Measurements from ENCODE around the gene APOL6.

APOL6 gene

GRCh38 chr22:35648066-35649025 is at the start of gene APOL6:
Gene APOL6 (plus strand): TSS chr22:35648446. CDS start chr22:35656426, 7,980 bp downstream.
- Histone ChIP-seq H3K36me3 (ENCODE audit: control insufficient read depth, insufficient read depth, low read length) (no peaks in the 10 kb centered on the region), H3K4me3 (ENCODE audit: low read depth, low read length) (no peak within 1 kb of the TSS), H3K27me3 (ENCODE audit: control insufficient read depth, insufficient read depth, low read length) (no peaks in the 10 kb centered on the region), H3K4me1 (ENCODE audit: control insufficient read depth, insufficient read depth, low read length) (peaks cover 3% of the 10 kb centered on the region), H3K9ac (ENCODE audit: low read depth, low read length) (peak within 1 kb of the TSS; percentile 55), H3K9me3 (ENCODE audit: control insufficient read depth, insufficient read depth, low read length) (no peaks in the 10 kb centered on the region)

- Histone ChIP-seq H3K27me3 (ENCODE audit: control insufficient read depth, insufficient read depth, low read length) (no peaks in the 10 kb centered on the region), H3K4me1 (ENCODE audit: control insufficient read depth, insufficient read depth, low read length) (no peaks in the 10 kb centered on the region), H3K36me3 (ENCODE audit: control insufficient read depth, insufficient read depth, low read length) (no peaks in the 10 kb centered on the region), H3K9me3 (ENCODE audit: control insufficient read depth, insufficient read depth, low read length) (no peaks in the 10 kb centered on the region), H3K4me3 (ENCODE audit: low read depth, low read length) (no peak overlapping the region), H3K9ac (ENCODE audit: low read depth, low read length) (no peak overlapping the region)
Observed at GRCh38 chr22:35599364-35599763, 48.9 kb upstream of the APOL6 start.

GRCh38 chr22:35600476-35600875 is 47.8 kb upstream of the APOL6 start:
- no peak overlapping the region for H3K9ac ChIP-seq (ENCODE audit: low read depth, low read length)
- H3K4me1 ChIP-seq (ENCODE audit: control insufficient read depth, insufficient read depth, low read length), result no peaks in the 10 kb centered on the region
- no peaks in the 10 kb centered on the region for H3K36me3 ChIP-seq (ENCODE audit: control insufficient read depth, insufficient read depth, low read length)
- no peak overlapping the region for H3K4me3 ChIP-seq (ENCODE audit: low read depth, low read length)
- no peaks in the 10 kb centered on the region for H3K27me3 ChIP-seq (ENCODE audit: control insufficient read depth, insufficient read depth, low read length)
- H3K9me3 ChIP-seq (ENCODE audit: control insufficient read depth, insufficient read depth, low read length), result no peaks in the 10 kb centered on the region

- Histone ChIP-seq H3K9me3 (ENCODE audit: control insufficient read depth, insufficient read depth, low read length) (no peaks in the 10 kb centered on the region), H3K9ac (ENCODE audit: low read depth, low read length) (no peak overlapping the region), H3K27me3 (ENCODE audit: control insufficient read depth, insufficient read depth, low read length) (no peaks in the 10 kb centered on the region), H3K36me3 (ENCODE audit: control insufficient read depth, insufficient read depth, low read length) (no peaks in the 10 kb centered on the region), H3K4me1 (ENCODE audit: control insufficient read depth, insufficient read depth, low read length) (no peaks in the 10 kb centered on the region), H3K4me3 (ENCODE audit: low read depth, low read length) (no peak overlapping the region)
Observed at GRCh38 chr22:35601013-35601580, 47.1 kb upstream of the APOL6 start.

- Histone ChIP-seq H3K27me3 (ENCODE audit: control insufficient read depth, insufficient read depth, low read length) (no peaks in the 10 kb centered on the region), H3K9ac (ENCODE audit: low read depth, low read length) (no peak overlapping the region), H3K9me3 (ENCODE audit: control insufficient read depth, insufficient read depth, low read length) (no peaks in the 10 kb centered on the region), H3K4me3 (ENCODE audit: low read depth, low read length) (no peak overlapping the region), H3K36me3 (ENCODE audit: control insufficient read depth, insufficient read depth, low read length) (no peaks in the 10 kb centered on the region), H3K4me1 (ENCODE audit: control insufficient read depth, insufficient read depth, low read length) (no peaks in the 10 kb centered on the region)
Observed at GRCh38 chr22:35601743-35602615, 46.3 kb upstream of the APOL6 start.

- H3K9me3 ChIP-seq (ENCODE audit: control insufficient read depth, insufficient read depth, low read length), result no peaks in the 10 kb centered on the region
- H3K4me1 ChIP-seq (ENCODE audit: control insufficient read depth, insufficient read depth, low read length), result no peaks in the 10 kb centered on the region
- no peak overlapping the region for H3K9ac ChIP-seq (ENCODE audit: low read depth, low read length)
- H3K36me3 ChIP-seq (ENCODE audit: control insufficient read depth, insufficient read depth, low read length), result no peaks in the 10 kb centered on the region
- H3K4me3 ChIP-seq (ENCODE audit: low read depth, low read length), result no peak overlapping the region
- H3K27me3 ChIP-seq (ENCODE audit: control insufficient read depth, insufficient read depth, low read length), result no peaks in the 10 kb centered on the region
Observed at GRCh38 chr22:35604621-35605368, 43.5 kb upstream of the APOL6 start.

GRCh38 chr22:35605369-35605680 is 42.9 kb upstream of the APOL6 start:
- Histone ChIP-seq H3K9ac (ENCODE audit: low read depth, low read length) (no peak overlapping the region), H3K36me3 (ENCODE audit: control insufficient read depth, insufficient read depth, low read length) (no peaks in the 10 kb centered on the region), H3K4me3 (ENCODE audit: low read depth, low read length) (no peak overlapping the region), H3K9me3 (ENCODE audit: control insufficient read depth, insufficient read depth, low read length) (no peaks in the 10 kb centered on the region), H3K4me1 (ENCODE audit: control insufficient read depth, insufficient read depth, low read length) (no peaks in the 10 kb centered on the region), H3K27me3 (ENCODE audit: control insufficient read depth, insufficient read depth, low read length) (no peaks in the 10 kb centered on the region)

GRCh38 chr22:35605851-35606481 is 42.3 kb upstream of the APOL6 start:
- Histone ChIP-seq H3K9ac (ENCODE audit: low read depth, low read length) (no peak overlapping the region), H3K36me3 (ENCODE audit: control insufficient read depth, insufficient read depth, low read length) (no peaks in the 10 kb centered on the region), H3K9me3 (ENCODE audit: control insufficient read depth, insufficient read depth, low read length) (no peaks in the 10 kb centered on the region), H3K4me1 (ENCODE audit: control insufficient read depth, insufficient read depth, low read length) (no peaks in the 10 kb centered on the region), H3K4me3 (ENCODE audit: low read depth, low read length) (no peak overlapping the region), H3K27me3 (ENCODE audit: control insufficient read depth, insufficient read depth, low read length) (no peaks in the 10 kb centered on the region)

- no peak overlapping the region for H3K9ac ChIP-seq (ENCODE audit: low read depth, low read length)
- no peaks in the 10 kb centered on the region for H3K9me3 ChIP-seq (ENCODE audit: control insufficient read depth, insufficient read depth, low read length)
- no peak overlapping the region for H3K4me3 ChIP-seq (ENCODE audit: low read depth, low read length)
- H3K27me3 ChIP-seq (ENCODE audit: control insufficient read depth, insufficient read depth, low read length), result no peaks in the 10 kb centered on the region
- H3K4me1 ChIP-seq (ENCODE audit: control insufficient read depth, insufficient read depth, low read length), result no peaks in the 10 kb centered on the region
- H3K36me3 ChIP-seq (ENCODE audit: control insufficient read depth, insufficient read depth, low read length), result no peaks in the 10 kb centered on the region
Observed at GRCh38 chr22:35606916-35607315, 41.3 kb upstream of the APOL6 start.

- H3K36me3 ChIP-seq (ENCODE audit: control insufficient read depth, insufficient read depth, low read length), result no peaks in the 10 kb centered on the region
- H3K4me3 ChIP-seq (ENCODE audit: low read depth, low read length), result no peak overlapping the region
- no peak overlapping the region for H3K9ac ChIP-seq (ENCODE audit: low read depth, low read length)
- no peaks in the 10 kb centered on the region for H3K4me1 ChIP-seq (ENCODE audit: control insufficient read depth, insufficient read depth, low read length)
- H3K27me3 ChIP-seq (ENCODE audit: control insufficient read depth, insufficient read depth, low read length), result no peaks in the 10 kb centered on the region
- H3K9me3 ChIP-seq (ENCODE audit: control insufficient read depth, insufficient read depth, low read length), result no peaks in the 10 kb centered on the region
Observed at GRCh38 chr22:35608088-35608487, 40.2 kb upstream of the APOL6 start.

- H3K27me3 ChIP-seq (ENCODE audit: control insufficient read depth, insufficient read depth, low read length), result no peaks in the 10 kb centered on the region
- H3K9ac ChIP-seq (ENCODE audit: low read depth, low read length), result no peak overlapping the region
- H3K4me3 ChIP-seq (ENCODE audit: low read depth, low read length), result no peak overlapping the region
- no peaks in the 10 kb centered on the region for H3K4me1 ChIP-seq (ENCODE audit: control insufficient read depth, insufficient read depth, low read length)
- H3K36me3 ChIP-seq (ENCODE audit: control insufficient read depth, insufficient read depth, low read length), result no peaks in the 10 kb centered on the region
- H3K9me3 ChIP-seq (ENCODE audit: control insufficient read depth, insufficient read depth, low read length), result no peaks in the 10 kb centered on the region
Observed at GRCh38 chr22:35609261-35609660, 39.0 kb upstream of the APOL6 start.

Data from iPS-15b (cell line).